Inflammatory macrophage treated with lipopolysaccharide for 4 hours (primary cell): Measurements from ENCODE around the gene RECQL5.
A peak's percentile ranks its signal among the peaks of the same experiment; 100 is the strongest.
"Not testable (repeated sequence)": the region's sequence is repeated elsewhere in the genome, so short reads cannot be mapped to it uniquely, and the experiment has no call there.

Source experiments
- DNase-seq: peaks from one replicate; pipeline ENCODE4 v3.0.0-alpha.2; 2020

Gene RECQL5

GRCh38 chr17:75590314-75590761 lies 76.6 kb downstream of the RECQL5 start:
- no peak for DNase-seq

GRCh38 chr17:75589919-75590303 lies 77.0 kb downstream of the RECQL5 start:
- DNase-seq: no peak

- DNase-seq: peak; percentile 90
Observed at GRCh38 chr17:75589012-75589918, 77.7 kb downstream of the RECQL5 start.

GRCh38 chr17:75588596-75589011 lies 78.3 kb downstream of the RECQL5 start:
- no peak for DNase-seq

DNA sequence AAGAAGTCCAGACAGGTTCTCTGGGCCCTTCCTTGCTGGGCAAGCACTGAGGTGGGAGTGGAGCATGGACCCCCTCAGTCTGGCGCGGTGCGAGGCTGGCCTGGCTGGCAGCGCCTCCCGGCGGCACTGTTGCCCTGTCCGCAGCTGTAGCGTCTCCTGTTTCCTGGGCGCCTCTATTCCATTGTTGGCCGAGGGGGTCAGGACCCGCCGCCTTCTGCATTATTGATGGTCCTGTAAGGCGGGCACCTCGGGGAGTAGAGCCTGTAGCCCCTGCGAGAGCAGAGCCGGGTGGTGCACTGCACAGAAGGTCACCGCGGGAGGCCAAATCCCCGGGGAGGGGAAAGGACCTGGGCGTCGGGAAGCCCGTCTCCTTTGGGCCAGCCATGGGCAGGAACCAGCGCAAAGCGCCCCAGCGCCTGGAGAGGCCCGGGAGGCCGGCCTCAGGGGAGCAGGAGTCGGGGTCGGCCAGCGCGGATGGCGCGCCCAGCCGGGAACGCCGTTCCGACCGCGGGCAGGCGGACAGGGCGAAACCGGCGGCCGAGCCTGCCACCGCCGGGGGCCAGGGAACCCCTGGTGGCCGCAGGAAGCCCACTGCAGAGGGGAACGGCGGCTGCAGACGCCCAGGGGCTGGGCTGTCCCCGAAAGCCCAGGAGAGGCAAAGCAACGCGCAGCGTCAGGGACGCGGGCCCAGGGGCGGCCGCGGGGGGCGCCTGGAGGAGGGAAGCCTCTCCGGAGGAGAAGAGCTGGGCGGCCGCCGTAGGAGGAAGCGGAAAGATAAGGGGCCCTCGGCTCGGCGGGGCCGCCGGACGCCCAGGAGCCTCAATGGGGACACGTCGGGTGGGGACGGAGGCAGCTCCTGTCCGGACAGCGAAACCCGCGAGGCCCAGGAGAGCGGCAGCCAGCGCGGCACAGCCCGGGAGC lies 79.0 kb downstream of the RECQL5 start, which contains the start of gene MYO15B:
TSS of gene MYO15B (plus strand) at position 126 of the 921 bp plus-strand sequence. CDS start at position 384, 258 bp downstream.
- DNase-seq: peak; percentile 65

DNA sequence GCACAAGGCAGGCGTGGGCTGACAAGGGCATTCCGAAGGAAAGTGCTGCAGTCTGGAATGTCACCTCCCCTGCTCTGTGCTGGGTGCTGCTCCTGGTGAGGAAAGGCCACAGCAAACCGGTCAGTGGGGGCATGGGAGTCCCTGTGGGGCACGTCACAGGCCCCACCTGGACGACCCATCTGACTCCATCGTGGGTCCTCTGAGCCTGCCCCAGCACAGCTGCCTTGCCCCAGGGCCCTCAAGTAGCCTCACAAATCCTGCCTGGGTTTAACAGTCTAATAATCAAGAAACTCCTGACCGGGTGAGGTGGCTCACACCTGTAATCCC lies 82.1 kb downstream of the RECQL5 start:
- DNase-seq: no peak

- not testable (repeated sequence) for DNase-seq
Observed at GRCh38 chr17:75583197-75583596, 83.8 kb downstream of the RECQL5 start.

DNA sequence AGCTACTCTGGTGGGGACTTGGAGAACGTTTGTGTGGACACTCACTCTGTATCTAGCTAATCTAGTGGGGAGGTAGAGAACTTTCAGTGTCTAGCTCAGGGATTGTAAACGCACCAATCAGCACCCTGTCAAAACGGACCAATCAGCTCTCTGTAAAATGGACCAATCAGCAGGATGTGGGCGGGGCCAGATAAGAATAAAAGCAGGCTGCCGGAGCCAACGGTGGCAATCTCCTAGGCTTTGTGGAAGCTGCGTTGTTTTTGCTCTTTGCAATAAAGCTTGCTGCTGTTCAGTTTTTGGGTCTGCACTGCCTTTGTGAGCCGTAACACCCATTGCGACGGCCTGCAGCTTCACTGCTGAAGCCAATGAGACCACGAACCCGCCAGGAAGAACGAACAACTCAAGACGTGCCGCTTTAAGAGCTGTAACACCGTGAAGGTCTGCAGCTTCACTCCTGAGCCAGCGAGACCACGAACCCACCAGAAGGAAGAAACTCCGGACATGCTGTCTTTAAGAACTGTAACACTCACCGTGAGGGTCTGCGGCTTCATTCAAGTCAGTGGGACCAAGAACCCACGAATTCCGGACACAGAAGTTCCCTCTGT lies 85.7 kb downstream of the RECQL5 start:
- DNase-seq: peak; percentile 10
